GM10847 (cell line): ENCODE data around the gene PPM1H.

Experiments
- POLR2A ChIP-seq: IDR thresholded peaks from 2 replicates; pipeline ENCODE4 v1.6.1; 2011; ENCODE audit not compliant: insufficient read length; ENCODE audit errors: extremely low read depth

Gene PPM1H

GRCh38 chr12:62728741-62729140 is 206.2 kb downstream of the PPM1H start:
- TF ChIP-seq POLR2A = no peak

- no peak for TF ChIP-seq POLR2A
Measured at GRCh38 chr12:62726471-62726980, 208.4 kb downstream of the PPM1H start.

- no peak for TF ChIP-seq POLR2A
Measured at GRCh38 chr12:62725781-62726180, 209.2 kb downstream of the PPM1H start.

GRCh38 chr12:62724947-62725451 is 210.0 kb downstream of the PPM1H start:
- TF ChIP-seq POLR2A = no peak

GRCh38 chr12:62724285-62724684 is 210.7 kb downstream of the PPM1H start:
- no peak for TF ChIP-seq POLR2A

- no peak for TF ChIP-seq POLR2A
Measured at GRCh38 chr12:62722971-62723680, 211.8 kb downstream of the PPM1H start.

- TF ChIP-seq POLR2A = no peak
Measured at GRCh38 chr12:62720661-62721330, 214.2 kb downstream of the PPM1H start.

- no peak for TF ChIP-seq POLR2A
Measured at GRCh38 chr12:62720025-62720424, 214.9 kb downstream of the PPM1H start.

- TF ChIP-seq POLR2A = no peak
Measured at GRCh38 chr12:62718762-62719426, 216.1 kb downstream of the PPM1H start.

- TF ChIP-seq POLR2A = no peak
Measured at GRCh38 chr12:62717643-62718042, 217.3 kb downstream of the PPM1H start.

GRCh38 chr12:62716866-62717525 is 218.0 kb downstream of the PPM1H start:
- no peak for TF ChIP-seq POLR2A

GRCh38 chr12:62716037-62716436 is 218.9 kb downstream of the PPM1H start:
- TF ChIP-seq POLR2A = no peak

GRCh38 chr12:62714774-62715721 is 219.9 kb downstream of the PPM1H start:
- no peak for TF ChIP-seq POLR2A

- TF ChIP-seq POLR2A = no peak
Measured at GRCh38 chr12:62714181-62714773, 220.7 kb downstream of the PPM1H start.
